Measurements from ENCODE around the gene UNC80.

GRCh38 chr2:209940936-209941335 is 169.3 kb downstream of the UNC80 start:
- TF ChIP-seq CTCF (IDR thresholded peaks at IDR 0.05) (no peak), POLR2A (IDR thresholded peaks at IDR 0.05; ENCODE audit: low read depth) (no peak), POLR2AphosphoS5 (IDR thresholded peaks at IDR 0.05) (no peak)
